GM23248 (cell line): ENCODE measurements around the gene TGM1.

Source experiments
- EZH2 ChIP-seq: fragments of 200-600 bp; sonication (generic); IDR thresholded peaks from 2 replicates; pipeline ENCODE4 v1.6.1; 2018; ENCODE audit warnings: antibody characterized with exemption, mild to moderate bottlenecking; ENCODE audit not compliant: insufficient read depth, poor library complexity, severe bottlenecking
- EZH2phosphoT487 ChIP-seq: fragments of 200-600 bp; sonication (generic); IDR thresholded peaks from 2 replicates; pipeline ENCODE4 v1.6.1; 2018; ENCODE audit warnings: antibody characterized with exemption, moderate library complexity, mild to moderate bottlenecking, low read depth; ENCODE audit not compliant: insufficient read depth

DNA sequence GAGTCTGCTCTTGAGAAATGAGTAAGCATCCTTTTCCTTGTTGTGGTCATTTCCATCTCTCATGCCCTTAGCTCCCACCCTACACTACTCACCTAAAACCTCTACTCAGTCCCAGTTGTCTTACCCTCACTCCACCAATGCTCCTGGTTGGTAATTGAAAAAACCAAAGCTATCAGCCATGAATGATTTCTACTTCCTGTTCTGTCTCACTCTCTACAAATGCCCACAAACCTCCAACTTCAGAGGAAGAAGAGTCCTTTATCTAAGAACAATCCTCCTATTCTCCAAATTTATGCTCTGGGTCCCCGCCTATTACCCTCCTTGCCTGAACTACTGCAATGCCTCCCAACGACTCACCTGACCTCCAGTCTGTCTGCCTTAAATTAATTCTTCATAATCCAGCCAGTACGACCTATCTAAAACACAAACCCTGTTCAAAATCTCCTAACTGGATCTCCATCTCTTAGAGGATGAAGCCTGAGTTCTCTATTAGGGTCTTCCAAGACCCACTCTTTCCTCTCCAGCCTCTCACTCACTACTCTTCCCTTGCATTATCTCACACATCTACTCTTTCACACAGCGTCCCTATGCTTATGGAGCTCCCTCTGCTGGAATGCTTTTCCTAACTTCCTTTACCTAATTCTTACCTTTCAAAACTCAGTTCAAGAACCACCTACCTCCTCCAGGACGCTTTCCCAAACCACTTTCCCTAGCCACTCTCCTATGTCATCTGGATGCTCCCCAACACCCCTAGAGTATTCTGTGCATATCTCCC is 34.4 kb upstream of the TGM1 start:
- TF ChIP-seq EZH2phosphoT487 (no peak), EZH2 (no peak)
